WERI-Rb-1 (cell line): ENCODE measurements around the gene IPO7.
"Not testable (repeated sequence)": the region's sequence is repeated elsewhere in the genome, so short reads cannot be mapped to it uniquely, and the experiment has no call there.

Source experiments
- DNase-seq: peaks from one replicate; pipeline ENCODE4 v3.0.0-alpha.2; 2020
- H3K27ac ChIP-seq: fragments of 250-450 bp; sonication (Bioruptor Pico); 2 replicates; pipeline ENCODE4 v1.5.1; 2020; ENCODE audit warnings: mild to moderate bottlenecking, moderate library complexity
- H3K27me3 ChIP-seq: fragments of 250-450 bp; sonication (Bioruptor Pico); 2 replicates; pipeline ENCODE4 v1.5.1; 2021; ENCODE audit warnings: mild to moderate bottlenecking, low read depth, moderate library complexity; ENCODE audit not compliant: insufficient read depth, severe bottlenecking
- H3K36me3 ChIP-seq: fragments of 250-450 bp; sonication (Bioruptor Pico); 2 replicates; pipeline ENCODE4 v1.5.1; 2020; ENCODE audit warnings: mild to moderate bottlenecking, moderate library complexity
- H3K4me3 ChIP-seq: 2 replicates; pipeline ENCODE4 v1.5.1; 2011; ENCODE audit warnings: low read depth, mild to moderate bottlenecking, control low read depth, low read length
- H3K9me3 ChIP-seq: fragments of 250-450 bp; sonication (Bioruptor Pico); 2 replicates; pipeline ENCODE4 v1.5.1; 2021; ENCODE audit warnings: mild to moderate bottlenecking, moderate library complexity; ENCODE audit not compliant: severe bottlenecking
- CTCF ChIP-seq: IDR thresholded peaks from 2 replicates; pipeline ENCODE4 v1.5.1; 2011; ENCODE audit warnings: low read depth, mild to moderate bottlenecking, control low read depth, inconsistent platforms, low read length

IPO7 gene

GRCh38 chr11:9384535-9385326 is at the start of gene IPO7:
TSS of gene IPO7 (plus strand) at chr11:9384652. CDS start at chr11:9384764, 112 bp downstream.
- DNase-seq = peak; percentile 93
- Histone ChIP-seq H3K27ac (peak within 1 kb of the TSS; percentile 97), H3K27me3 (no peaks in the 10 kb centered on the region), H3K9me3 (no peaks in the 10 kb centered on the region), H3K4me3 (peak within 1 kb of the TSS; percentile 76), H3K36me3 (peaks cover 34% of the 10 kb centered on the region)
- peak; percentile 47 for TF ChIP-seq CTCF

GRCh38 chr11:9341638-9342178 is 42.7 kb upstream of the IPO7 start:
- no peak for TF ChIP-seq CTCF
- Histone ChIP-seq H3K36me3 (no peaks in the 10 kb centered on the region), H3K4me3 (no peak overlapping the region), H3K27ac (no peak overlapping the region), H3K9me3 (no peaks in the 10 kb centered on the region), H3K27me3 (no peaks in the 10 kb centered on the region)
- DNase-seq = no peak

- Histone ChIP-seq H3K9me3 (no peaks in the 10 kb centered on the region), H3K36me3 (no peaks in the 10 kb centered on the region), H3K27me3 (no peaks in the 10 kb centered on the region), H3K4me3 (peak overlapping the region; percentile 5), H3K27ac (peak overlapping the region; percentile 39)
- peak; percentile 80 for DNase-seq
- TF ChIP-seq CTCF = no peak
Measured at GRCh38 chr11:9344061-9344680, 40.3 kb upstream of the IPO7 start.

GRCh38 chr11:9347100-9347499 is 37.4 kb upstream of the IPO7 start:
- Histone ChIP-seq H3K4me3 (no peak overlapping the region), H3K9me3 (no peaks in the 10 kb centered on the region), H3K36me3 (no peaks in the 10 kb centered on the region), H3K27ac (no peak overlapping the region), H3K27me3 (no peaks in the 10 kb centered on the region)
- no peak for TF ChIP-seq CTCF
- DNase-seq = no peak

GRCh38 chr11:9347779-9348178 is 36.7 kb upstream of the IPO7 start:
- H3K27me3 ChIP-seq, H3K9me3 ChIP-seq, H3K27ac ChIP-seq, H3K4me3 ChIP-seq, H3K36me3 ChIP-seq, DNase-seq: not testable (repeated sequence)

- TF ChIP-seq CTCF = no peak
- Histone ChIP-seq H3K4me3 (no peak overlapping the region), H3K9me3 (no peaks in the 10 kb centered on the region), H3K27ac (no peak overlapping the region), H3K27me3 (no peaks in the 10 kb centered on the region), H3K36me3 (no peaks in the 10 kb centered on the region)
- no peak for DNase-seq
Measured at GRCh38 chr11:9351321-9351881, 33.1 kb upstream of the IPO7 start.
